ENCODE results near the gene POU4F3.
"Not testable (repeated sequence)": the region's sequence is repeated elsewhere in the genome, so short reads cannot be mapped to it uniquely, and the experiment has no call there.

The POU4F3 gene

GRCh38 chr5:146338774-146339714 is at the start of gene POU4F3:
Gene POU4F3 (plus strand): TSS chr5:146338839. CDS start chr5:146339113, 274 bp downstream.
- no peak for TF ChIP-seq CTCF (conservative IDR thresholded peaks at IDR 0.05; ENCODE audit: low read depth)
- CTCF ChIA-PET: interaction anchor here (0.9 to 1.0 kb wide), 2 partner anchors 22 to 28 kb away, joined by 3 read pairs; no protein-coding TSS in a partner anchor
- POLR2A ChIA-PET (ENCODE audit: low non-redundant PET): no interaction called here
- no peak within 1 kb of the TSS for H3K27ac ChIP-seq
- no peak for DNase-seq (ENCODE audit: low spot score)

- POLR2A ChIA-PET (ENCODE audit: low non-redundant PET): no interaction called here
- DNase-seq (ENCODE audit: low spot score): no peak
- TF ChIP-seq CTCF (conservative IDR thresholded peaks at IDR 0.05; ENCODE audit: low read depth): no peak
- CTCF ChIA-PET: interaction anchor here (0.6 to 1.4 kb wide), 2 partner anchors 119 to 137 kb away, joined by 3 to 5 read pairs; no protein-coding TSS in a partner anchor
- no peak overlapping the region for H3K27ac ChIP-seq
Observed at GRCh38 chr5:146290318-146290717, 48.3 kb upstream of the POU4F3 start.

GRCh38 chr5:146291421-146292074 is 47.1 kb upstream of the POU4F3 start:
- POLR2A ChIA-PET (ENCODE audit: low non-redundant PET): no interaction called here
- H3K27ac ChIP-seq: no peak overlapping the region
- CTCF ChIA-PET: interaction anchor here (0.7 to 1.0 kb wide), 2 partner anchors 135 to 224 kb away, joined by 3 to 9 read pairs; partner anchors contain the start of gene GPR151
- peak; percentile 78 for TF ChIP-seq CTCF (conservative IDR thresholded peaks at IDR 0.05; ENCODE audit: low read depth)
- DNase-seq (ENCODE audit: low spot score): peak; percentile 82

GRCh38 chr5:146296245-146296644 is 42.4 kb upstream of the POU4F3 start:
- TF ChIP-seq CTCF (conservative IDR thresholded peaks at IDR 0.05; ENCODE audit: low read depth): no peak
- ChIA-PET POLR2A (ENCODE audit: low non-redundant PET) (no interaction called here), CTCF (no interaction called here)
- H3K27ac ChIP-seq: no peak overlapping the region
- no peak for DNase-seq (ENCODE audit: low spot score)

GRCh38 chr5:146298920-146299319 is 39.7 kb upstream of the POU4F3 start:
- POLR2A ChIA-PET (ENCODE audit: low non-redundant PET); H3K27ac ChIP-seq; DNase-seq (ENCODE audit: low spot score): not testable (repeated sequence)
- CTCF ChIA-PET: interaction anchor here (0.6 kb wide), 1 partner anchor 165 kb away, joined by 3 read pairs; no protein-coding TSS in a partner anchor

- no peak for TF ChIP-seq CTCF (conservative IDR thresholded peaks at IDR 0.05; ENCODE audit: low read depth)
- no peak overlapping the region for H3K27ac ChIP-seq
- no peak for DNase-seq (ENCODE audit: low spot score)
- CTCF ChIA-PET: no interaction called here
- POLR2A ChIA-PET (ENCODE audit: low non-redundant PET): no interaction called here
Observed at GRCh38 chr5:146301626-146302025, 37.0 kb upstream of the POU4F3 start.
